GDM1 (cell line): Measurements from ENCODE around the gene KCNH8.
"Not testable (repeated sequence)": the region's sequence is repeated elsewhere in the genome, so short reads cannot be mapped to it uniquely, and the experiment has no call there.

Experiments used
- DNase-seq: peaks from one replicate; lab custom pipeline; 2025; lab: John Stamatoyannopoulos, UW

KCNH8 gene

DNA sequence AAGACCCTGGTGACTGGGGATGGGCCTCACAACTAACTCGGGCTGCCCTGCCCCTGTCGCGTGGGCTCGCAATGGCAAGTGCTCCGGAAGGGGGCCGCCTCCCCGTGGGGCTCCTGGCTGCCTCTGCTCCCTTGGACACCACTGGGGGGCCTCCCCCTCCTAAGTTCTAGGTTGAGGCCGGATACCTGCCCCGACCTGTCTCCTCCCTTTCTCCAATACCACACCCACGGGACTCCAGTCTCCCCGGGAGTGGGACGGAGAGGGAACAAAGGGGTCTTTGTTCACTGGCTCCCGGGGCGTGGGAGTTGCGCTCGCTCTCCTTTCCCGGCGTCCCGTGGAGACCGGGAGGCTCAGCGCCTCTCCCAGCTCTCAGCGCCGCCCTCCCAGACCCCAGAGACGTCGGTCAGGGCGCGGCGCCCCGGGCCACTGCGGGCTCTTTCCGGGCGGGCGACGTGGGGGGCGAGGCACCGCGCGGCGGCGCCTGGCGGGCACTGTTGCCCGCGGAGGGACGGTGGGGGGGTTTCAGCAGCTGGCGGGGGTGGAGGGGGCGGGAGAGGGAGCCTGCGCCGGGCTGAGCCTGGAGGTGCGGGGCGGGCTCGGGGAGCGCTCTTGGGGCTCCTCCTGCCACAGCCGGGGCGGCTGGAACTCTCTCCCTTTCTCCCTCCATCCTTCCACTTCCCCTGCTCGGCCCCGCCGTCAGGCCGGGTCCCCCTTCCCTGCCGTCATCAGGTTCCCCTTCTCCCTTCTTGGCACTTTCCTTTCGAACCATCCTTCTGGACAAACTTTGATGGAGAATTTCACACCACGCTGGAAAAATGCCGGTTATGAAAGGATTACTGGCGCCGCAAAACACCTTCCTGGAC, at the start of gene KCNH8:
Gene KCNH8 (plus strand): TSS at position 606 of the 863 bp plus-strand sequence. CDS start 210 bp downstream, at position 816.
- DNase-seq, result no peak

DNA sequence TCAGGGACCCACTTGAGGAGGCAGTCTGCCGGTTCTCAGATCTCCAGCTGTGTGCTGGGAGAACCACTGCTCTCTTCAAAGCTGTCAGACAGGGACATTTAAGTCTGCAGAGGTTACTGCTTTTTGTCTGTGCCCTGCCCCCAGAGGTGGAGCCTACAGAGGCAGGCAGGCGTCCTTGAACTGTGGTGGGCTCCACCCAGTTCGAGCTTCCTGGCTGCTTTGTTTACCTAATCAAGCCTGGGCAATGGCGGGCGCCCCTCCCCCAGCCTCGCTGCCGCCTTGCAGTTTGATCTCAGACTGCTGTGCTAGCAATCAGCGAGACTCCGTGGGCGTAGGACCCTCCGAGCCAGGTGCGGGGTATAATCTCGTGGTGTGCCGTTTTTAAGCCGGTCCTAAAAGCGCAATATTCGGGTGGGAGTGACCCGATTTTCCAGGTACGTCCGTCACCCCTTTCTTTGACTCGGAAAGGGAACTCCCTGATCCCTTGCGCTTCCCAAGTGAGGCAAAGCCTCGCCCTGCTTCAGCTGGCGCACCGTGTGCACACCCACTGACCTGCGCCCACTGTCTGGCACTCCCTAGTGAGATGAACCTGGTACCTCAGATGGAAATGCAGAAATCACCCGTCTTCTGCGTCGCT, 45.5 kb upstream of the KCNH8 start:
- DNase-seq, result not testable (repeated sequence)

DNA sequence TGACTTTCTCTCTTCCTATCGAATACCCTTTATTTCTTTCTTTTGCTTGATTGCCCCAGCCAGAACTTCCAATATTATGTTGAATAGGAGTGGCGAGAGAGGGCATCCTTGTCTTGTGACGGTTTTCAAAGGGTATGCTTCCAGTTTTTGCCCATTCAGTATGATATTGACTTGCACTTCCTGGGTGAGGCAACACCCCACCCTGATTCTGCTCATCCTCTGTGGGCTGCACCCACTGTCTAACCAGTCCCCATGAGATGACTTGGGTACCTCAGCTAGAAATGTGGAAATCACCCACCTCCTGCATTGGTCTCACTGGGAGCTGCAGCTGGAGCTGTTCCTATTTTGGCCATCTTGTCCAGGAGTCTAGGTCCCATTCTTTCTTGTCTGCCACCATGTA, 44.8 kb upstream of the KCNH8 start:
- no peak for DNase-seq

DNA sequence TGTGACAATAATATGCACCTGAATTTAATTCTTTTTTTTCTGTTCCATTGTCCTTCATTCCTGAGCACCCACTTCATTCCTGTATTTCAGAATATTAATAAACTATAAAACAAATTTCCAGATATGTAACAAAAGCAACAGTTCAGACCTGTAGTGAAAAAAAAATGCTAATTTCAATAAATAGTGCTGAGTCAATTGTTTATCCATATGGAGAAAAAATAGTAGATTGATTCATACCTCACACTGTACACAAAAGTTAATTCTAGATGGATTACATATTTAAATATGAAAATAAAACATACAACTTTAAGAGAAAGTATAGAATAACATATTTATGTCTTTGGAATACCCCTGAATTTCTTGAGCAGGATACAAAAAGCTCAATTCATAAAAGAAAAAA, 43.9 kb upstream of the KCNH8 start:
- DNase-seq, result no peak

DNA sequence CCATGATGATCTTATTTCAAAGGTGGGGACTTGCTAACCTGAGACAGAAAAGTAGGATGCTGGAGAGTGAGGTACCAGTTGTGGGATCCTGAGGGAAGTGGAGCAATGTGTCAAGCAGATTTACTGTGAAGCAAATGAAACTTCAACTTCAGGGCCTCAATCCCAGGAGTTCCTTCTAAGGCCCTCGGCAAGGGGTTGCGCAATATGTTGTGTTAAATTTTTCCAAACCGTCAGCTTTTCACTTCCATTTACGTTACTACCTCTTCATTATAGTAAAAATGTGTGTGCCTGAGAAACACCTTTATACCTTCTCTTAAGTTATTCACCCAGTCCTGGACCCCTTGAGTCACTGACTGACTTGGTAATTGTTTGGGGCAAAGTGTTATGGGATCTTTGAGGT, 42.5 kb upstream of the KCNH8 start:
- DNase-seq, result no peak

DNA sequence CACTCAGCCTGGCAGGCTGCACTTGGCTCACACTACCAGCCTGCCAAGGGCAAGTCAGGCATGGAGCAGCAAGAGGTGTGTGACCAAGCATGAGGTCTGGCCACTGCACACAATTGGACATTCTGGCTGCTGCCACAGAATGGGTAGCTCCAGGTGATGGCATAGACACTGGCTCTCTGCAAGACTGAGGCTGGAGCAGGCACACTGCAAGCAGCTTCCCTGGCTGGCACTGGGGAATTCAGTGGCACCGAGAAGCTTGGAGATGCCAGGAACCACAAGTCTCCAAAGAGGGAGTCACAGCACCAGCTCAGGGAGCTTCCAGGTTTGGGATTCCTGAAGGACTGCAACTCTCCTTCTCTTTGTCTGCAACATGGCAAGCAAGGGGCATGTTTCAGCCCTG, 42.0 kb upstream of the KCNH8 start:
- no peak for DNase-seq

DNA sequence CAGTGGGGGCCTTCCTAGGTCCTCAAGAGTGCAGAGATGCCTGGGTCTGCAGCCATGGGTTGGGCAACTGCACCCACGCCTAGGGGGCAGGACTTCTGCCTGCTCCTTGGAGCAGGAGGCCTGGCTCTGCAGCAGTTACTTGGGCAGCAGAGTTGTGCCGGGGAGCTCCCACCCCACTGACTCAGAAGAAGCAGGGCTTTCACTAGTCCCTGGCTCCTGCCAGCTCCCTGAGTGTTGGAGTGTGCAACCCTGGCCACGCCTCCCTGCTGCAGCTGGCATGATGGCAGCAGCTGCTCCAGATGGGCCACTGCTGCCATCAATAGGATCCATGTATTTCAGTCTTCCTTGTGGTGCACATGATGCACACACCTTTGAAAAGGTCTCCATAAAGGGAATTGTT, 40.6 kb upstream of the KCNH8 start:
- DNase-seq, result no peak

DNA sequence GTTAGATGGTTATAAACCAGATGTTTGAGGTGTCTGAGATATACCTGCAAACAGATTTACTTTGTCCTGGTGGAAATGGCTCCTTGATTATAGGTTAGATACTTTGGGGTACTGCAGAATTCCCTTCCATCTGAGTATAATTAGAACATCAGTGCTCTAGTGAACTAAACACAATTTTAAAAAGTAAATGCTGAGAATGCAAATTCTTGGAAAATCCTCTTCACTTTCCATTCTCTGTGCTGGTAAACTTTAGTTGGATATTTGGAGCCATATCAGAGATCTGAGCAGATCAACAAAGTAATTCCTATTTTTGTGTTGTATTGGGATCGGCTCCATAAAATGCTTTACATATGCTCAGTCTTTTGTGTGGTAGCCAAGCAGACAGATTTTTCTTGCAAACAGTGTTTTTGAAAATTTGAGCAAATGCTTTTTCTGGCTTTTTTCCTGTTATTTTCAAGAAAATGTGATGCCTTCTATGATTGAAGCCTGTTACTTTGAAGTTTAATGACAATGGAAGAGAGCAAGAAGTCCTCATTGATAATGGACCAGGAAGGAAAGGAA, 37.9 kb upstream of the KCNH8 start:
- no peak for DNase-seq

DNA sequence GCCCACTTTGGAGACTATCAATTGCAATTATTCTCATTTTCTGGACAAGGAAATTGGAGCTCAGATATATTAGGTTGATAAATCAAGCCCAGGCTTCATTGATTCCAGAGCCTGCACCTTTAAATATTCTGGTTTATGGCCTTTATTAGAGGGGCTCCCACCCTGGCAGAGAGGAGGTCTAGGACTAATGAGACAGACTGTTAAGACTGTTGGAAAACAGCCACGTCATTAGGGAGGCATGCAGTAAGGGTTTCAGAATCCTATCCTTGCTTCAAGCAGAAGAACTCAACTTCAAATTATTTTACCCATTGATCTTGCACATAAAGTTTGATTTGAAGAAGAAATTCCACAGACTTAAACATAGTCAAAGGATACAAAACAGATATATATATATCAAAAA, 33.8 kb upstream of the KCNH8 start:
- no peak for DNase-seq

DNA sequence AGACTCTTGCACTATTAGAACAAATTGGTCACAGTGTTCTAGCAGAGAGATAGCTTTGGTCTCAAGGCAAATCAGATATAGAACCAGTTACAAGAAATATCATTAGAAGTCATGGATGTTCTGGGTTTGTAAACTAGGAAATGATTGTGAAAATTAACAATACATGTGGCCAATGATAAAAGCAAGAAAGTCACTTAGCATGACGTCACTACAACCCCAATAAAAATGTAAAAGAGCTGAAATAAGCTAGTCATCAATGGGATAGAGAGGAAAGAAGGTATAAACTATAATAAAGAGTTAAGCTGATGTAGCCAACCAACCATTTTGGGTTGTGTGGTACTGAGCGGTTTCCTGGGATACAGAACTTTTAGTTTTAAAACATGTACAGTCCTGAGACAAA, 32.1 kb upstream of the KCNH8 start:
- DNase-seq, result no peak

DNA sequence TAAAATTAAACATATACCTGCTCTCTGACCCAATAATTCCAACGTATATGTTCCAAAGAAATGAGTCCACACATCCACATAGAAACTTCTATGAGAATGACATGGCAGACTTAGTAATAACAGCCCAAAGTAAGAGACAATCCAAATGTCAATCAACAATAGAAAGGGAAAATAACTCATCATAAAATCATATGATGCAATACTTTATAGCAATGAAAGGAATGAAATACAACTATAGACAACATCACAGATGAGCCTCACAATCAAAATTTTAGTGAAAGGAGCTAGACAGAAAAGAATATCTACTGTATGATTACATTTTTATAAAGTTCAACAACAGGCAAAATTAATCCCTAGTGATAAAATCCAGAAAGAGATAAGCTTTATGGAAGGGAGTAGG, 23.6 kb upstream of the KCNH8 start:
- DNase-seq, result no peak

DNA sequence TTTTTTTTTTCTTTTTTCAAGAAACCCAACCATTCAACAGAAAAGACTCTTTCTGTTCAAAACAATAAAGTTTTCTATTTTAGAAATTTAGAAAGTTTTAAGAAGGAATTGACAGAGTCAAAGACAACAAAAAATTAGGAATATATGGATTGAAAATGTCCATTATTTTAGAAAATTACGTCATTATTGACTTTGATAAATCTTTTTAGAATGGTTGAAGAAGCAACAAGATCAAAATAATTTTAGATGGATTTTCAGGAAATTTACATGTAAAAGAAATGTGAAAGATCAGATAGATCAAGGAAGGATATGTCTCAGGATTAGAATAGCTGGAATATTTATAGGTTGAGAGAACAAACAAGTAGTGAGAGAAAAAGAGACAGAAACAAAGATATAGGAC, 8.4 kb upstream of the KCNH8 start:
- DNase-seq, result no peak

DNA sequence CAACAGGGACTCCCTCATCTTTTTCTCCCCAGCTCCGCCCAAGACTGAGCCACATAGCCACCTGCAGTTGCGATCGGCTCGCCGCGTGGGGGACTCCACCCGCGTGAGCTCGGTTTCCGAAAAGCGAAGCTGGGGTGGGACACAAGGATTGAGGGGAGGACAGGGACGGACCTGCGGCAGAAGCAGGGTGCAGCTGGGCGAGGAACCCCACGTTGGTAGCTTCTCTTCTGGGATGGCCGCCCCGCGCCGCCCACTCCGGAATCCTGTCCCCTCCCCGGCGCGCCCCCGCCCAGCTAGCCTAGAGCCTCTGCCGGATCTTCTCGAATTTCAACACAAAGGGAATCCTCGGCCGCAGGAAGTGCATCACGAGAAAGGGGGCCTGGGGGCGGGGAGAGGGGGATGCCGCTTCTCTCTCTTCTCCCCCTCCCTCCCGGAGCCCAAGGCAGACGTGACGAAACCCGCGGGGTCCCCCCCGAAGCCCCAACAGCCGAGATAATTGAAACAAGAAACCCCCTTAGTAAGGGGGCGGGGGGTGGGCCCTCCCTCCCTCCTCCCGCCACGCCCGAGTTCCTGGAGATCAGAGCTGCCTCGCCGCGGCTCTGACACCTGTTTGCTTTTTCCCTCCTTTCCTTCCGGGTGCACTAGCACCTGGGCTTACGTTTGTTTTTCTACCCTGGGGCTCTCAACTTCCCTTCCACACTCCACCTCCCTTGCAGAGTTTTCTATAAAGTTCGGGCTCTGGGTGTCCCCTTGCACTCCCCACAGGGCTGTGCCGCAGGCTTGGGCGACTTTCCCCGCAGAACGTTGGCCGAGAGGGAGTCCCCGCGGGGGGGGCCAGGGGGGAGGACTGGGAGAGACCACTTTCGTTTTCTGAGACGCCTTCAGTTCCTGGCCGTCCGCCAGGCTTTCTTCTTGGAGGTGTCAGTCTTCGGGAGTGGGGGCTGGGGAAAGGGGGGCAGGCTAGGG, 1.3 kb upstream of the KCNH8 start:
- DNase-seq, result peak; percentile 58

DNA sequence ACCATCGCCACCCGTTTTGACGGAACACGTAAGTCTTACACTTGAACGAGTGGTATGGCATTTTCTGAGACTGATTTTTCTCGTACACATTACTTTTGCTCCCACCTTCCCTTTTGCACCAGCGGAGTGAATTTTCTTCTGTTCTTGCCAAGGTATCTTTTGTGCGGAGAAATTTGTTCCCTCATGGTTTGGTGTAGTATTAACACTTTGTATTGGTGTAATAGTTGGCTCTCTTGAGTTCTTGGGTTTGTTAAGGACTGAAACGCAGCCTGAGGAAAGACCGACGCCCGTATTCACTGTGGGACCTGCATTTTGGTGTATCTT, 420 bp downstream of the KCNH8 start:
- DNase-seq, result no peak

DNA sequence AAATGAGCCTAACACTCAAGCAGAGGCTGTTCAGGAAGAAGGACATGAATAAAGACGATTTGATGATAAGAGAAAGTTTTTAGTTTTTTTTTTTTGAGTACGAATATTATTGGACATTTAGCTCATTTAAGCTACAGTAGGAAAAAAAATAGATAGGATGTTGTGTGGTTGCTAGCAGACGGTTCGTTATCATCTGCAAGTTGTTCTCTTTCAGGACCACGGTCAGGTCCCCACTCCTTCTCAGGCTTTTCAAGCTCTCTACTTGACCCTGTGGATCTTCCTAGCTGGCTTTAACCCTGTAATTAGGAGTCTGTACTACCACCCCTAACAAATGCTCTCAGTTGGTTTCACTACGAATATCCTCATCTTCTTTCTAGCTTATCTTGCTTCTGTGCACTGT, 1.1 kb downstream of the KCNH8 start:
- peak; percentile 27 for DNase-seq

DNA sequence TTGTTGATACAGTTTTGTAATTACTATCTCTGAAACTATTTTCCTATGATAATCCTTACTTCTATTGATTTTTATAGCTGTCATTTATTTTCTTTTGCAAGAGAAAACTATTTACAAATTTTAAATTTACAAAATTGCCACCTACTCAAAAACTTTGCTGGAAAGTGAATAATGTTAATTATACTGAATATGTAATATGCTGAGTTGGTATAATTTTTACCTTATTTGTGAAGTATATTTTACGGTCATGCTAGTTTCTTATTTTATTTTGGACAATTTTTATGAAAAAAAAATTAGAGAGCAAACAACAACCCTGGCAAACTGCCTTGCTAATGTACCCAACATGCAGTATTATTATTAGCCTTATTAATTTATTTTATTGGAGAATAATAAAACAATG, 2.9 kb downstream of the KCNH8 start:
- DNase-seq, result no peak

DNA sequence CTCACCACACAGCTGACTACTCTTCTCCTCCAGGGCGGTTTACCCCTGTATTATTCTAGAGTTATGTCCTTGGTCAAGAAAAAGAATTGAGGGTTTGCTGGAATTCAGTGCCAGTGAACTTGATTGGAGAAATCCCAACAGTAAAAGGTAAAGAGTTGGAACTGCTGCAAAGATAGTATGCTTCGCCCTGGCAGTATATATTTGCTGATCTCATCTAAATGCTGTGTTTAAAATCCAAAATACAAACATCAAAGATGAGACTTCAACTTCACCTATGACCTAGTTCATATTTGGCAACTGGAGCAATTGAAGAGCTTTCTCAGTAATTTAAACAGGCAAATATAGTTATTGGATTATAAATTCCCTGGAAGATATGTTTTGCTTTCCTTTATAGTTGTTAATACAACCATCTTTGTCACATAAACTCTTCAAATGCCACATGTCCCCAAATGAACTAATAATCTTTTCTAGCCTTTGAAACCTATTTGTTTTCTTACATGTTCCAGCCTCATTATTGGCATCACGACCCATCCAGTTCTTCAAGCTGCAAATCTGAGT, 6.5 kb downstream of the KCNH8 start:
- no peak for DNase-seq

DNA sequence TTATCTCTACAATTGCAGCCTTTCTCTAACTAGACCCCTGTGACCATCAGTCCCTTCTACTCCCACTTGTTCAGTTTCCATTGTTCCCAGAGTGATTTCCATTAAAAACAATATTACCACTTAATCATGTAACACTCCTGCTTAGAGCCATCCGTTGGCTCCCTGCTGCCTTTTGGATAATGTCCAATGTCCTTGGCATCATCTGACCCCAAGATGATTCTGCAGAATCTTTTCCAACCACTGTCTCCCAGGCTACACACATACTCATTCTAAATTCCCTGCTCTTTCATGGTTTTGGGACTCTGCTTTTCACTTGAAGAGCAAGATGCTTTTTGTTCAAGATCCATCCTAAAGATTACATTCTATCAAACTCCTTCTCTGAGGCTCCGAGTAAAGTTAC, 7.1 kb downstream of the KCNH8 start:
- DNase-seq, result no peak

DNA sequence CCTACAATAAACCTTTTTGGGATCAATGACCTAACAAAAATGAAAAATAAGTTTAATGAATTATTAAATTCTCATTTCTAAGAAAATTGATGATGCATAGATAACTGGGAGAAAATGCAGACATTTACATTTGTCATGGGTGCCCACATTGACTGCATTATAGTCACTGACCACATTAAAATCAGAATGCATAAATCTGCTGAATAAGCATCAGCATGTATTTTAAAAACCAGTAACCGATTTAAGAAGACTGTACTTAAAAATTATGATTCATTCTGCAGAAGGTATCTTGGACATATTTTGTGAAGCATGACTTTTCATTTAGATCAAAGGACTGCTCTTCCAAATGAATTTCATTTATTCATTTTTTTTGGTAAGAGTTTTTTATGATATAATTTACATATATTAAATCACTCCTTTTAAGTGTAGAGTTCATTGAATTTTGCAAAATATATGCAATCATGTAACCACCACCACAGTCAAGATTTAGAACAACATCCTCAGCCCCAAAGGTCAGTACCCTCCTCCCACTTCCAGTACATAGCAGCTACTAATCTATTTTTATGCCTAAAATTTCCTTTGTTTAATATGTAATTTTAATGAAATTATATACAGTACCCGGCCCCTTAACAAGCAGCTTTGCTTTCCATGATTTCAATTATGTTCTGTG, 11.8 kb downstream of the KCNH8 start:
- no peak for DNase-seq

DNA sequence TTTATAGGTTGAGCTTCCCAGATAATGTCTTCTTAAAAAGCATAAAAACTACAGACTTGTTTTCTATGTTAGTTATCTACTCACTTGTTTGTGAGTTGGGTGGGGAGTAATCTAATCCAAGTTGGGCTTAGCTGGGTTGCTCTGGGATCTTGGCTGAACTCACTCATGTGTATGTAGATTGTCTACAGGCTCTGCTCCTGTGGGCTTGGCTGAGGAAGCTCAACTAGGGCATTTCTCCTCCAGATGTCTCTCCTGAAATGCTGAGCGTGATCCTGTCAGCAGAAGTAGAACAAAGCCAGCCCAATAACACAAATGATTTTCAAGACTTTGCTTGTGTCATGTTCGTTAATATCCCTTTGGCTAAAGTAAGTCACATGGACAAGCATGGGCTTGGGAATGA, 17.3 kb downstream of the KCNH8 start:
- no peak for DNase-seq

DNA sequence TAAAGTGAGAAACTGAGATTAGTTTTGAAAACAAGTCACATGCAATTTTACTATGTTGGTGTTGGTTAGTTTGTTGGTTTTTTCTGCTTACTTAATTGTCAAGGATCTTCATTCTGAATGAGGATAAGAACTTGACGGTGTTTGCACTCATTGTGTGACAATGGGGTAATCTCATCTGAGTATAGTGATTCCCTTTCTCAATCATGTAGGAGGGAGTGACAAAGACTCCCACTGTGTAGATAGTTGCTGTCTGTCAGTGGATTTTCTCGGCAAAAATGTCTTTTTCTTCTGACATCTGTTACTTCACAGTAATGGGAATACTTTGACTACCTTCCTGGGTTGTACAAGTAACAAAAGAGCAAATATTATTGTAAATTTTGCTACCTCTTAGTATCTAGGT, 23.5 kb downstream of the KCNH8 start:
- no peak for DNase-seq

DNA sequence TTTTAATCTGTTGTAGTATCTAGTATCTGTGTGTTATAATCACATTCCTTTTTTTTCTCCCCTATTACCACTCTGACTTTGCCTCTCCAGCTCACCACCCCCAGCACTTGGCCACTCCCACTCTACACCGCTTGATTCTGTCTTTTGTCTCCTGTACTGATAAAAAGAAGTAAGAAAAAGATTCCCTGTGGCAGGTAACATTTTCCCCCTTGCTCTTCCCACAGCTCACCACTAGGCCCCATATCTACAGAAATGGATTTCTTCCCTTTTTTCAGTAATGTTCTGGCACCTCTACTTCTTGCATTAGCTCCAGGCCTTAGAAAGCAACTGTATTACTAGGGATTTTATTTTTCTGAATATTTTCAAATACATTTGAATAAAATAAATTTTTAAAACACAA, 25.6 kb downstream of the KCNH8 start:
- no peak for DNase-seq
